HG02938 (cell line): ENCODE data around the gene GPR85.
"Not testable (repeated sequence)": the region's sequence is repeated elsewhere in the genome, so short reads cannot be mapped to it uniquely, and the experiment has no call there.

Experiments
- ATAC-seq: cut with Tn5 transposase; IDR thresholded peaks from one replicate; pipeline ENCODE4 v1.9.1; 2021; ENCODE audit warnings: mild to moderate bottlenecking, moderate library complexity; ENCODE audit not compliant: unreplicated experiment

Gene GPR85

DNA sequence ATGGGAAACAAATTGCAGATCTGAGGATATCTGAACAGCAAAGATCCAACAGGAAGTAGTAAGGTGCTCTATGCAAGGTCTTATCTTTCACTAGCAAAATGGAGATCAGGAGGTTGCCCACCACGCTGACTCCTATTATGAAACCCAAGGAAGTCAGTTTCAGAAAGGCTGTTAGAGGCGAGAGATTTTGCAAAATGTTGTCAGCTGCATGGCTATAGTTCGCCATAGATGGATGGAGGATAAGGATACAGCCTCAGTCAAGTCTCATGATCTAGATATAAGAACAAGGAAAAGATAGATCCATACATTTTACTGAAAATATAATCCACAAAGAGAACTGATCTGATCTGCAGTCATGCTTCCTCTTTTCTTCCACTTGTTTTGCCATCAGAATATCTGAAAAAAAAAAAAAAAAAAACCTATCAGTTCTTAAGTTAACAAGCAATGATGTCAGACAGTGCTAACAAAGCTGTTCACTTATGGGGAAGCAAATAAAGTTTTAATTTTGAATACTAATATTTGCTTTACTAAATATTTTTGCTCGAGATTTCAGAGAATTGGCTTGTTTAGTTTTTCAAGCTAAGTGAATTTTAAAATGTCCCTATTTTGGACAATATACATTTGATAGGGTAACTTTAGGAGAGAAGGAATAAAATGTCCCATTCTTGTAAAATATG lies 2.0 kb downstream of the GPR85 start:
- ATAC-seq, result no peak

DNA sequence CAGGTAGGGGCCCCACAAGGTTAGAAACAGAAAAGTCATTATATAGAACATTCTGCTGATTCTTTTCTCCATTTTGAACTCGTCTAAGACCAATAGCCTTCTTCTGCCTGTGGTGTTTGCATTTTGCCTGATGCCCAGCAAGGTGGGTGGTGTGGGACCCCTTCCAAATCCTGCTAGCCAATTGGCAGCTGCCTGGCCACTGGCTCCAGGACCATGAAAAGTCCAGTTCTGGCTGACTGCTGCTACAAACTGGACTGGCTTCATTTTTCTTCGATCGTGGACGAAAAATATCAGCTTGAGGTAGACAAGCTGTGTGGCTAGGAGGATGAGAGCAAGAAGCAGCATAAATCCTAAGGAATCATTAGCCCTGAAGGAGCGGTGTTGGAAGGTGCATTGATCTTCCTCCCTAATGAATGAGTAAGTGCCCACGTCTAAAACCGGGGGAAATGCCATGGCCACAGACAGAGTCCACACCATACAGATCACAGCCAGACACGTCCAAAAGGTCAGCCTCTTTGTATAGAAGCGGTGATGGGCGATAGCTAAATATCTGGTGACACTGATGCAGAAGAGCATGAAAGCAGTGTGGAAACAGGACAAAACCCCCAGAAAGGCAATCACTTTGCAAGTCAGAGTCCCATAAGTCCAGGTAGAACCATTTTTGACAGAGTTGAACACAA lies 2.7 kb downstream of the GPR85 start:
- no peak for ATAC-seq

- ATAC-seq, result peak; percentile 57
Measured at GRCh38 chr7:113083132-113083815, 3.4 kb downstream of the GPR85 start.

DNA sequence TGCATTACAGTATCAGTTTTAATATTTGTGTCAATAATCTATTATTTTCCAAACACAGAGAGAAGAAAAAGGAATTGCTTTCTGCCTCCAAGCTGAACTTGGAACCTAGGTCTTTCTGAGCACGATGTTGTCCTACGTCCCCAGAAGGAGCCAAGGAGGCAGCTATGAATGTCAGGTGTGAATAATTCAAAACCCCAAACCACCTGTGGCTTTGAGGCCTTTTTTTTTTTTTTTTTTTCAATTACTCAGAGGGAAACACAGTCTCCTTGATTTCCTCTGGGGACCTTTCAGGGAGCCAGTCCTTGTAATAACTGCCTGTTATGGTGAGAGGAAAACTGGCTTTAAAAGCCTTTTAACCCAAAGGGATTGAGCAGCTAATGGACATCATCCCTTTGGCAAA lies 8.3 kb downstream of the GPR85 start:
- no peak for ATAC-seq

GRCh38 chr7:113076703-113077102 lies 9.9 kb downstream of the GPR85 start:
- ATAC-seq, result no peak

- ATAC-seq, result no peak
Measured at GRCh38 chr7:113071465-113071864, 15.2 kb downstream of the GPR85 start.

DNA sequence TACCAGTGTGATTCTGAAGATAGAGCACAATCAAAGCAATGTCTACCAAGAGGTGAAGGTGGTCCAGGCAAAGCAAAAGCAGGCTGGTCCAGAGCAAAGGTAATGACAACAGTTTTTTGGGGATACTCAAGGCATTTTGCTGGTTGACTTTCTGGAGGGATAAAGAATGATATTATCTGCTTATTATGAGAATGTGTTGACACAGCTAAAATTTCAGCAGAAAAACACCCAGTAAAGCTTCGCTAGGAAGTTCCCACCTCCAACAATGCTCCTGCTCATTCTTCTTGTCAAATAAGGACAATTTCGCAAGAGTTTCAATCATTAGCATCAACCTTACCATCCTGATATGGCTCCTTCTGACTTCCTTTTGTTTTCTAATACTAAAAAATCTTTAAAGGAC lies 24.1 kb downstream of the GPR85 start:
- ATAC-seq, result no peak

DNA sequence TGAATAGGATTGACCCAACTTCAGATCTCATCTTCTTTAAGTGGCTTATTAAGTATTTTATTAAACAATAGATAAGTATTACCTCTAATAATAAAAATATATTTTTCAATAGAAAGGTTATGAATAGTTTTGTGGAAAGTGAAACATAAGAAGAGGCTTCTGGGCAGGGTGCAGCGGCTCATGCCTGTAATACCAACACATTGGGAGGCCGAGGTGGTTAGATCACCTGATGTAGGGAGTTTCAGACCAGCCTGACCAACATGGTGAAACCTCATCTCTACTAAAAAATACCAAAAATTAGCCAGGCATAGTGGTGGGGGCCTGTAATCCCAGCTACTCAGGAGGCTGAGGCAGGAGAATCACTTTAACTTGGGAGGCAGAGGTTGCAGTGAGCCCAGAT lies 26.5 kb downstream of the GPR85 start:
- ATAC-seq, result no peak

- ATAC-seq, result no peak
Measured at GRCh38 chr7:113054938-113055337, 31.7 kb downstream of the GPR85 start.

DNA sequence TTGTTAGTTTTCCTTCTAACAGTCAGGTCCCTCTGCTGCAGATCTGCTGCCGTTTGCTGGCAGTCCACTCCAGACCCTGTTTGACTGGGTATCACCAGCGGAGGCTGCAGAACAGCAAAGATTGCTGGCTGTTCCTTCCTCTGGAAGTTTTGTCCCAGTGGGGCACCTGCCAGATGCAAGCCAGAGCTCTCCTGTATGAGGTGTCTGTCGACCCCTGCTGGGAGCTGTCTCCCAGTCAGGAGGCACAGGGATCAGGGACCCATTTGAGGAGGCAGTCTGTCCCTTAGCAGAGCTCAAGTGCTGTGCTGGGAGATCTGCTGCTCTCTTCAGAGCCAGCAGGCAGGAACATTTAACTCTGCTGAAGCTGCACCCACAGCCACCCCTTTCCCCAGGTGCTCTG lies 32.4 kb downstream of the GPR85 start:
- not testable (repeated sequence) for ATAC-seq

GRCh38 chr7:113049221-113049620 lies 37.4 kb downstream of the GPR85 start:
- not testable (repeated sequence) for ATAC-seq

GRCh38 chr7:113046453-113046852 lies 40.2 kb downstream of the GPR85 start:
- ATAC-seq, result no peak

- ATAC-seq, result no peak
Measured at GRCh38 chr7:113045379-113045778, 41.2 kb downstream of the GPR85 start.

GRCh38 chr7:113044394-113044793 lies 42.2 kb downstream of the GPR85 start:
- no peak for ATAC-seq

DNA sequence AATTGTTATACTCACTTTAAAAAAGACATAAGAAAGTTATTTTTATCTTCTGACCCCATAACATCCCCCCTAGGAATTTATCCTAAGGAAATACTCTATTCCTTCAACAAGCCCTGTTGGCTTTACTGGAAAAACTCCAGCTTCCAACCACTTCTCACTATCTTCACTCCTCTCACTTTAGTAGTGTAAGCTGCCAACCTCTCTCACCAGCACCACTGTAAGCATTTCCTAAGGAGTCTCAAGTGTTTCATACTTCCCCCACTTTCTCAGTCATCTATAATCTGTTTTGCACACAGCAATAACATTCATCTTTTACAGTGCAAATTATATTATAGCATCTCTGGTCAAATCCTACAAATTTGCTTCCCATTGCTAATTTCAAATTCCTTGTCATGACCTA lies 45.8 kb downstream of the GPR85 start:
- no peak for ATAC-seq

- ATAC-seq, result no peak
Measured at GRCh38 chr7:113033959-113034358, 52.7 kb downstream of the GPR85 start.
